NCI-H187 (cell line): ENCODE measurements around the gene MSANTD2.

Experiments
- DNase-seq, 2 experiments: peaks; one replicate each; lab custom pipeline; 2025; lab: John Stamatoyannopoulos, UW

The MSANTD2 gene

DNA sequence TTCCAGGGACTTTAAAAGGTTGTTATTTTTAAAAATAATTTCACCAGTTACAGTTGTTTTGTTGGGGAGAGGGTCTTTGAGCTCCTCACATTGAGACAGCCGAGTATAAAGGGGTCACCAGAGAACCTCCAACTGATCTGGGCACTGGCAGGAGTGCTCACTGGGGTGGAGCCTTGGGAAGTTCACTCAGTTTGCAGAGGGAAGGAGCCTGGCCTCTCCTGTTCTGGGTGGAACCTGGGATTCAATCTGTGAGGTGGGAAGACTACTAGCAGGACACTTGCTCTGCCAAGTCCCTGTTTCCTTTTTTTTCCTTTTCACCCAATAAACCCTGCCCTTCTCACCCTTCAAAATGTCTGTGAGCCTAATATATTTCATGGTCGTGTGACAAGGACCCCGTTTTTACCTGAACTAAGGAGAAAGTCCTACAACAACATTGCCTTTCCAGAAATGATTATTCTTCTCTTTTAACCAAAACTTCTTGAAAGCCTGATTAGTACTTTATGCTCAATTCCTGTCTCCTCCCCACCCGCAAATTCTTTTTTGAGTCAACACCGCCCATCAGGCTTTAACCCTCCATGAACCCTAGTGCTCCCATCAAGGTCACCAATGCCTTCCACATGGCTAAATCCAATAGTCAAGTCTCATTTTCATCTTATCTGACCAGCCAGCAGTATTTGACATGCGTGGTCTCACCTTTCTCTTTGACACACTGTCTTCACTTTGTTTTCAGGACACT lies 22.0 kb upstream of the MSANTD2 start:
- no peak for DNase-seq

DNA sequence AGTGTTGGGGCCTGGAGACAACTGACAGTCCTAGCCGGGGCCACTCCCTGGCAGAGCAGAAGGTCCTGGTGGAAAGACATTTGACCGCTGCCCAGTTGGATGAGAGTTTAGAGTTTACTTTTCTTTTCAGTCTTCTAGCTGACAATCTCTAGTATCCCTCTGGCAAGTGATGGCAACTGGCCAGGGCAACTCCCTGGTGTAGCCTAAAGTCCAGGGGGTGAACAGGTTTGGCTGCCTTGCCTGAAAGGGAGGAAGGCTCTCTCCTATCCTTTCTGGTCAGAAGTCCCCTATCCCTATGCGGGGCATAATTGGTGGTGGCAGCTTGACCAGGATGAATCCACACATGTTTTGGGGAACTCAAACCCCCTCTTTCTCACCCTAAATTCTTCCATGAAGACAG lies 16.8 kb upstream of the MSANTD2 start:
- no peak for DNase-seq

DNA sequence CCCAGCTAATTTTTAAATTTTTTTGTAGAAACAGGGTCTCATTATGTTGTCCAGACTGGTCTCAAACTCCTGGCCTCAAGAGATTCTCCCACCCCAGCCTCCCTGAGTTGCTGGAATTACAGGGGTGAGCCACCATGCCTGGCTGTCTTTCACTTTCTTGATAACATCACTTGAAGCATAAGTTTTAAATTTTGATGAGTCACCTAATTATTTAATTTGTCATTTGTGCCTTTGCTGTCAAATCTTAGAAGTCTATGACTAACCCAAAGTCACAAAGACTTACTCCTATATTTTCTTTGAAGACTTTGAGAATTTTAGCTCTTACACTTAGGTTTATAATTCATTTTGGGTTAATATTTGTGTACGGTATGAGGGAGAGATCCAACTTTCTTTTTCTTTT lies 14.5 kb upstream of the MSANTD2 start:
- no peak for DNase-seq

DNA sequence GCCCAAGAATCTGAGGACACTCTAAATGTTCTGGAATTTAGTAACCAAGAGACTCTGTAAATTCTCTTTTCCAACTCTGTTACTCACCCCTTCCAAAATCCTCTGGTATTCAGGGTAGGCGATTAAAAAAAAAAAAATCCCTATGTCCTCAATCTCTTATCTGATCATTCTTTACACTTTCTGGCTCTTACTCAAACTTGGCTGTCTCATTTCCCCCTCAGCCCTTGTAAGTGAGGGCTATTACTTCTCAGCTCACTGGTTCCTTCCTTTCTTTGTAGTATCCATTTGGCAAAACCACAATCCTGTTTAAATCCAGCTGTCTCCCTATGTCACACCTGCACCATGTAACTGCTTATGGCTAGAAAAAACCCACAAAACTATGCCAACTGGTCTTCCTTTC lies 12.7 kb upstream of the MSANTD2 start:
- DNase-seq: peak in 1 of 2 experiments; percentile 11

DNA sequence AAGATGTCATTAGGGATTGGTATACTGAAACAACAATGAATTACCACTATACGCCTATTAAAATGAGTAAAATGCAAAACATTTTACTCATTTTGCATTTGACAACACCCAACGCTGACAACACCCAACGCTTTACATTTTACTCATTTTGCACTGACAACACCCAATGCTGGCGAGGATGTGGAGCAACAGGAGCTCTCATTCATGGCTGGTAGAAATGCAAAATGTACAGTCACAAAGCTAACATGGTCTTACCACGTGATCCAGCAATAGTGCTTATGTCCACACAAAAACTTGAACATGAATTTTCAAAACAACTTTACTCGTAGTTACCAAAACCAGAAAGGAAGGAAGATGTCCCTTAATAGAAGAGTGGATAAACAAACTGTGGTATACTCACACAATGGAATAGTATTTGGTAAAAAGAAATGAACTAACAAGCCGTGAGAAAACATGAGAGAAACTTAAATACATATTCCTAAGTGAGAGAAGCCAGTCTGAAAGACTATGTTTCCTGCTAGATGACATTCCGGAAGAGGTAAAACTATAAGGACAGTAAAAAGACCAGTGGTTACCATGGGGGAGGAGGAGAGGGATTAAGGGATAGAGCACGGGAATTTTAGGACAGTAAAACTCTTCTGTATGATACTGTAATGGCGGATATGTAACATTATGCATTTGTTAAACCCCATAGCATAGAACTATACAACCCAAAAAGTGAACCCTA lies 11.4 kb upstream of the MSANTD2 start:
- no peak for DNase-seq

DNA sequence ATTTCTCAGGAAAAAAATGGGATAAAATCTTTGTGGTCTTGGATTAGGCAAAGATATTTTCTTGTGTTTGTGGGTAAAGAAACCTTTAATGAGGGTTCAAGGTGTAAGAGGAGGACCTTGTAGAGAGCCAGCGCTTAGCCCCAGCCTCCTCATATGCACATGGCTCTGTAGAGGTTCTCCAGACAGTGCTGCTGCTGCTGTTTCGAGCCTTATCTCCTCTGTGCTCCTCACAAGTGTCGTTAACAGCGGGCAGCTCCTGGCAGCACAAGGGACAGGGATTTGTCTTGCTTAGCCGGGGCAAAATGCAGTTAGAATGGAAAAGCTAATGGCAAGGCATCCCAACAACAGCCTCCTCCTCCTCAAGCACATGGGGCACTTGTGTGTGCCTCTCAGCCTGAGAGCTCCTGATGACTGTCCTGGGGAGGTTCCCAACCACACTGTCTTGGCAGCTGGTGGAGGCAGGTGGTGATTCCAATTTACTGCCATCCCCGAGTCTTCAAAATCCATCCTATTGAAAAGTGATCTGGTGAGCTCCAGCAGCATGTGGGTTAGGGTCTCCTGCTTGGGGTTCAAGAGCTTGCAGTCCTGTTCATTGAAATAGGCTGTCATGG lies 7.6 kb upstream of the MSANTD2 start:
- DNase-seq: peak in 1 of 2 experiments; percentile 37

DNA sequence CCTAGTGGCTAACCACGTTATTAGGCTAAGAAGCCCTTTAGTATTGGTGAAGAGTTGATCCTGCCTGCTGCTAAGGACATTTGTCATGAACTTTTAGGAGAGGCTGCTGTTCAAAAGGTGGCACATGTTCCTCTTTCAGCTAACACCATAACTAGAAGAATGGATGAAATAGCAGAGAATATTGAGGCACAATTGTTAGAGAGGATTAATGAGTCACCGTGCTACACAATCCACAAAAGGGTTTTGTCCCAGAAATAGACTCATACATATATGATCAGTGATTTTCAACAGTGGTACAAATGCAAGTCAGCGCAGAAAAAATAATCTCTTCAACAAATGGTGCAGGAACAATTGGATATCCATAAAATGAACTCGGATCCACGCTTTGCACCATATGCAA lies 7.0 kb upstream of the MSANTD2 start:
- DNase-seq: no peak

DNA sequence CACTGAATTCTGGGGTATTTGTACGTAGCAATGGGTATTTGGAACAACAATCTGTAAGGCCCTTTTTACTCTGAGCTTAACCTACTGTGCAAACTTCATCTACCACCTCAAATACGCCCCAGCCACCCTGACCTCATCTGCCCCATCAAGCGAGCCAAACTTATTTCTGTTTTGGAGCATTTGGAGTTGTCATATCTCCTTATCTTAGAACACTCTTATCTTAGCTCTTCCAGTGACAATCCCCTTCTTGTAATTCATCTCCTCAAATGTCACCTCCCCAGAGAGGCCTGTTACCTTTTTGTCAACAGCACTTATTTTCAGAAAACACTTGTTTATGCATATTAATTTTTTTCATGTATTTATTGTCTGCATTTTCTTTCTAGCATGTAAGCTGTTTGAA lies 4.7 kb upstream of the MSANTD2 start:
- DNase-seq: no peak

DNA sequence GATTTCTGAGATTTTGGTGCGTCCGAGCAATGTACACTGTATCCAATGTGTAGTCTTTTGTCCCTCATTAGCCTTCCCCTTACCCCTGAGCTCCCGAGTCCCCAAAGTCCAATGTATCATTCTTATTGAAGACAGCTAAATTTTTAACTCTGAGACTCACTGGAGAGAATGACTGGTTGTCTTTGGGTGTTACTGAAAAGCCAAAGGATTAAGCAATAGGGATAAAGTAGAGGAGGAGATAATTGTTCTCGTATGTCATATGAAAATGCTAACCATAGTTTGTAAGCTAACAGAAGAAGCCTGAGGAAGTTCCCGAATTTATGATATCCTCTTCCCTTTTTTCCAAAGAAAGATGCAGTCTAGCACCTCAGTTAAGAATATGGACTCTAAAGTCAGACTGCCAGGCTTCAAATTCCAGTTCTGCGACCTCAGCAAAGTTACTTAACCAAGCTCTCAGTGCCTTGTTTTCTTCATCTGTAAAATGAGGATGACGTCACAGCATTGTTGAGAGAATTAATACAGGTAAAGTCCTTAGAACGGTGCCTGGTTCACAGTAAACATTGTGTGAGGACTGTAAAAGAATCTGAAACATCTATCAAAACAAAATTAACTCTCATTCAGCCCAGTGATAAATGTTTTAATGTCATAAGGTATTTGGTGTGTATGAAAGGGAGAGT lies 1.6 kb upstream of the MSANTD2 start:
- no peak for DNase-seq

DNA sequence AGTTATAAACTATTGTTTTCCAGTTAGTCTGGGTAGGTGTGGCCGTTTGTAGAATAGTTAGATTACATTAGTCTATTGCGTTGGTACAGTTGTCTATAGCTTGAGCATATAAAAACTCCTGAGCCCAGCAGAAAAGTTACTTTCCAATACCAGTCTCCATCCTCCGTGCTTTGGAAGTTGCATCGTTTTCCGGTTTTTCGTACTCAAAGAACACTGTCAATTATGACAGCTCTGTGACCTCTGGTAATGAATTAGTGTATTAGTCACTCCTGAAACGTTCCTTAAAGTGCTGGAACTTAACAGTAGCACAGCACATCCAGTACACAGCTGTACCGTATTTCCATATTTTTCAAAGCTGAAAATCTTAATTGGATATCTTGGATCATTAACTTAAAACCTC lies 808 bp upstream of the MSANTD2 start:
- DNase-seq: no peak

DNA sequence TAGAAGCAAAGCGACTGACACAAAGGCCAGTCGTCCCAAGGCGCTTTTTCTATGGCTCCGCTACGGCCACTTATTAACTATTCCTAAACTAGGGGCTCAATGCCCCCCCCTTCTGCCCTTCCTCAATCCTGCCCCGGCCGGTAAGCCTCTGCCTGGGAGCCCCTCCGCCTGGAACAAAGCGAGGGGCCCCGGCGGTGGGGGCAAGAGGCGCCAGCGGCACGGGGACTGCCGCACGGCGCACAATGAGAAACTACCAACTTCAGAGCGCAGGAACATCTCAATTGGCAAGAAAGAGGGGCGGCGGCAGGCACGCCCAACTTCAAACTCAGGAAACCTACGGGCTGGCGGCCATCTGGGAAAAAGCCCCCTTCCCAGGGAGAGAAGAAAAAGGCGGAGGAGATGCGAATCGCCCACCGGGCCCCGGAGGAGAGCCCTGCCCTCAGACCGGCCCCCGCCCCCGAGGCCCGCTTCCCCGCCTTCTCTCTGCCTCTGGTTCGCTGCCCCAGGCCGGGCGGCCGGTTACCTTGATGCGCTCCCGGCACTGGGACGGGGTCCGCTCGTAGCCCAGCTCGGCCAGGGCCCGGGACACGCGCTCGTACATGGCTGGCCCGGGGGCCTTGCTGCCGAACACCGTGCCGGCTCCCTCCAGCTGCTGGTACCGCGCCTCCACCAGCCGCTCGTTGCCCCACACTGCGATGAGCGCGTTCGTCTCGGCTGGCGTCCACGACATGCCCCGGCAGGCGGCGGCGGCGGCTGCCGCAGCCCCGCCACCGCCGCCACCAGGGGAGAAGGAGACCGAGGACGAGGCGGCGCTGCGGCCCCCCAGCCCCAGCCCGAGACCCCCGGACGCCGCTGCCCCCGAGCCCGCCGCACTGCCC lies 619 bp downstream of the MSANTD2 start:
- no peak for DNase-seq

DNA sequence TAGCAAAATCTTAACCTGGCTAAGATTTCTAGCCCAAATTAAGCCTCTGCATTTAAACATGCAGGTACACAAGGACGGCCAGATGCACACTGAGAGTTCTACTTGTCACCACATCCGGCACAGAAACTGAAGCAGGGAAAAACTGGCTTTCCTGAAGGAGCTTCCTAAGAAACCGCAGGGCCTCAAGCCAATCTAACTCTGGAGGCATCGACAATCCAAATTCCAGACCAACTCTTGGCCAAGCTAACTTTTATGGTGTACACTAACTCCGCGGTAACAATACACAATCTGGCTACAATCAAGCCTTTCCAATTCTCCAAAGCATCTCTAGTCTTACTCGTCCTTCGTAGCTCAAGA lies 1.2 kb downstream of the MSANTD2 start:
- DNase-seq: no peak

DNA sequence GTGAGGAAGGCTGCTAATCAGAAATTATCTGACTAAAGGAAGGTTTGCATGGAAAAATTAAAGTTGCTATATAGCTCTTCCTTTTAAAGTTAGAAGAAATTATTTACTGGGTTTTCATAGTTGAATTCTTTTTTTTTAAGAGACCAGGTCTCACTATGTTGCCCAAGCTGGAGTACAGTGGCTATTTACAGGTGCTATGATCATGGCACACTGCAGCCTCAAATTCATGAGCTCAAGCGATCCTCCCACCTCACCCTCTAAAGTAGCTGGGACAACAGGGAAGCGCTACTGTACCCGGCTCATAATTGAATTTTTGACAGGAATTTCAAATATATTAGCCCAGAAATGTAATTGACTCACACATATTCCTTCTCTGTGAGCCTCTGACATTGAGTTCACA lies 3.9 kb downstream of the MSANTD2 start:
- no peak for DNase-seq

DNA sequence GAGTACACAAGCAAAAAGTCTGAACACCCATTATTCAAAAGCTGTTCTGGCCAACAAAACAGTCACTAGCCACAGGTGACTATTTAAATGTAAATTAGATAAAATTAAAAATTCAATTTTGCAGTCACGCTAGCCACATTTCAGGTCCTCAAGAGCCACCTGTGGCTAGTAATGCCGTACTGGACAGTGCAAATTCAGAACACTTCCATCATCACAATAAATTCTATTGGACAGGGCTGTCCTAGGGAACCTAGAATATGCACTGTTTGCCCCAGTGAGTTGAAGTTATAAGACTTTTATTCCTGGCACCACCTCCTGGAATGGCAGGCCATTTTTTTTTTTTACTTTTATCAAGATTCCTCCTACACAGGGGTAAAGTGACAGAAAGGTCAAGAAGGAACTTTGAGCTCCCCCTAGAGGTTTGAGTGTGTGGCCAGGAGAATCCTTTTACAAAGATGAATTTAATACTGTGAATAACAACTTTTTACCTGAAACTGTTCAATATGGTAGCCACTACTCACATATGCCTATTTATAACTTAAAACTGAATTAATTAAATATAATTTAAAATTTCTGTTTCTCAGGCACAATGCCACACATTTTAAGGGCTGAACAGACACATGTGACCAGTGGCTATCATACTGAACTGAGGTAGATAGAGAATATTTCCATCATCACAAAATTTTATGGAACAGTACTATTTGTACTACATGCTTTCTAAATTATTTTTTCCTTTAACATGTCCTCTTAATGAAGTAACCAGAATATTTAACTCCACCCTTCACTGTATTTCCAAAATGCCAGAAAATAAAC lies 6.5 kb downstream of the MSANTD2 start:
- DNase-seq: no peak

DNA sequence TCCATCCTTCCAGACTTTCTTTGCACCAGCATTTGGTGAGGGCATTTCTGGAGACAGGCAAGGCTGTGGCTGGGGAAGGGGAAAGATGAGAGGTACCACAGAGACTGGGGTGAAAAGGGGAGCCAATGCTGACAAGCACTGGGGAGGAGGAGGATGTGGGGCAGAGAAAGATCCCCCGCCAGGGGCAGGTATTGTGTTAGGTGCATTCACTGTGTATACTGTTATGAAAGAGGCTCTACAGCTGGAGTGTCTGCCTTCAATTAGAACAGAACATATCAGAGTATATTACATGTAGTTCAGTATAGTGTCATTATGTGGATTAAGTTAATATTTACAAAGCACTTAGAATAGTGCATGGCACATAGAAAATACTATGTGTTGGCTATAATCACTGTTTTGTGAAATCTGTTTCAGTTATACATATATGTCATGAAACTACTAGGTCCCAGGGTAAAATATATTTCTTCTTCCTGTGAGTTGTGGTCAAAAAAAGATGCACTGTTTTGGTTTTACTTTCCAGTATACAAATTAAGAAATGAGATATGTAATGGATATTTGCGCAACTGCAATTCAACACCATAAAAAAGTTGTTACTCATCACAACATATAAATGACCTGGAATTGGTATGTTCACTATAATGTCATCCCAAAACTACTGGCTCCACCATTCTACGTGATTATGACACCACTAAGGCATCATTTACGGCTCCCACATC lies 8.4 kb downstream of the MSANTD2 start:
- no peak for DNase-seq

DNA sequence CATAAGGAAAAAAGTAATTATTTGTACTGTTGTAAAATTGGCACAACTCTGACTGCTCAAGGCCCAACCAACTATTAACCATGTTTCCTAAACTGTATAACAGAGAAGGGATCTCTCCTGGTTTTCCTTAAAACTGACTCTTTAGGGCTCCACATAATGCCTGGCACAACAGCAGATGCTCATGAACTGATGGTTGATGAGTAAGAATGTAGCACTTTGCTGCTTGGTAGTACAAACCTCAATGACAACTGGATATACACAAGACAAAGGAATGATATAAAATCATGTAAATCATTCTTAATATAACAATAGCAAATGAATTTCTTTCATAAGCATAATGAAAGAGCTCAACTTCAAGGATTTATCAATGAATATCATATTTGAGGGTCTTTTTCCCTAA lies 11.7 kb downstream of the MSANTD2 start:
- no peak for DNase-seq

DNA sequence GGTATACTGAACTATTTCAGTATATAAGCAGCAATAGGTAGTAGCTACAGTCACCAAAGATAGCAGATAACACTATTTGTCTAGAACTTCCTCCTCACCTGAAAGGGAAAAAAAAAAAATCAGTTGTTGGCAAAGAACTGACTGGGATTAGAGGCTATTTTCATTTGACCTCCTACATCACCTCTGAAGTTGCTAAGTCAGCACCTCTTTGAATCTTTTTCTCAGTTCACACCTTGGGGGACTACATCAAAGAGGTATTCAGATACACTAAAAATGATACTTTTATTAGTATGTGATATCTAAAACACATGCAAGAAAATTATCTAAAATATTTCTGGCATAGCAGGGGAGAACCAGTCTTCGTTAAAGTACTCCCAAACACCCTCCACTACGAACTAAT lies 16.2 kb downstream of the MSANTD2 start:
- DNase-seq: no peak

DNA sequence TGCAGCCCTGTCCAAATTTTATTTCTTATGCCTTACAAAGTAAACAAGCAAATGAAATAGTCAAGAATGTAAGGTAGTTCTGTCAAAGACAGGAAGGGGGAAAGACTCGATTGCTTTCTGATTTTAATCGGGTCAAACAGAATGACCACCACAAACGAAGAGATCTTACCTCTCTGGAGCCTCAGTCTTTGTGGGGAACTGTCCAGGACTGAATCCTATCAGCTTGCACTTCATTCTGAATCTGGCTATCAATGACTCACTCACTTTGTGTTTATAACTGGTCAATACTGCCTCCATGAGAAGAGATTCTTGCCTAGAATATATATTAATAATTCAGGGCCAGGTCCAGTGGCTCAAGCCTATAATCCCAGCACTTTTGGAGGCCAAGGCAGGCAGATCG lies 17.2 kb downstream of the MSANTD2 start:
- no peak for DNase-seq

DNA sequence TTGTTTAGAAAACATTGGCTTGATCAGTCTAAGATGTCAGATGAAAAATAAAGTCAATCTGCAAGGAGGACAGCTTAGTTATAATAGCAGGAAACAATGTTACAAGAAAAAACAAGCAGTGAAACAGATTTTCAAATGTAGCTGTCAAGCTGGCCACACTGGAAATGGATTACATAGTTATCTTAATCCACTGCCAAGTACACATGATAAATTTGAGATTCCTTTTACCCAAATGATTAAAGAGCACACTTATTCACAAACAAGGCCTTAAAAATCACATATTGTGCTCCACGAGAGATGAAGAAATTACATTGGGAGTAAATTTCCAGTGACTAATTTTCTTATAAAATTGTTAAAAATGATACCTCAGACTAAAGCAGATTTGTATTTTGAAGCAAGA lies 20.6 kb downstream of the MSANTD2 start:
- DNase-seq: no peak

DNA sequence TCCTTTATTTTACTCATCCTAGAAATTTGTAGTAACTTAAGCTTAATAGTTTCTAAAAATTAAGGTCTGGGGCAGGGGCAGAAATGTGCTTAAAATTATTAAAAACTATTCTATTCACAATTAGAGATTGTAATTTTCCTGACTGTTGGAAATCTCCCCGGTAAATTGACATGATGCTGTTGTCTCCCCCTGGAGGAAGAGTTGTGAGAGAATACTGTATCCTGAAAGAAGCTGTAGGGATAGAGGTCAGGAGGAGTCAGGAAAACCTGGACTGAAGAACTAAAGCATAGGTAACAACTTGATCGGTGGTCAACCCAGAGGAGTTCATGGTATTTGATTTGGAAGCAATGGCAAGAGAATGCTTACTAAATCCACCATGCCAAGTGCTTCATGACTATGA lies 21.9 kb downstream of the MSANTD2 start:
- DNase-seq: no peak
